ENCODE data around the gene THUMPD2. TPM values are rescaled to one million over a fixed set of nuclear protein-coding genes. Genes with fewer than 3 reads are reported as not detected.

The THUMPD2 gene
- total and polyA plus RNA-seq, 12 donors: 4.3 to 10.4 (median 5.7) TPM

DNA sequence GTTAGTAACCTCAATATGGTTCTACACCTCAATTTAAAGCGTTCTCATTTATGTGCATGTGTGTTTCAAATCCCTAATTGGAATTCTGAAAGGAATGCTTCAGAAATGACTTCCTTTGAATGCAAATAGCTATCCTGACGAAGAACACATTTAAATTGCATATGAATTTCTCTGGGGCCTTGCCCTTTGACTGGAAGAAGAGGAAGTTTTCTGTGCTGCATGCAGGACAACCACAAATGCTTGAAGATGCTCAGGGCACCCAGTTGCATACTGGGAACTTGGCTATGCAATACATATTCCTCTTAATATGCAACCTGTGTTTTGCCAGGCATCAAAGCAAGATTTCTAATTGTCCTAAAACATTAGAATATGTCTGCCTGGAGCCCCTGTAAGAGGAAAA, 58.1 kb downstream of the THUMPD2 start:
- Histone ChIP-seq H3K4me3 (no peak overlapping the region), H3K27me3 (no peaks in the 10 kb centered on the region), H3K4me1 (peaks cover 0 to 14% (median 0%) of the 10 kb centered on the region in 9 donors), H3K27ac (no peak overlapping the region), H3K9me3 (no peaks in the 10 kb centered on the region), H3K36me3 (no peaks in the 10 kb centered on the region)
- TF ChIP-seq, protein P1, sequence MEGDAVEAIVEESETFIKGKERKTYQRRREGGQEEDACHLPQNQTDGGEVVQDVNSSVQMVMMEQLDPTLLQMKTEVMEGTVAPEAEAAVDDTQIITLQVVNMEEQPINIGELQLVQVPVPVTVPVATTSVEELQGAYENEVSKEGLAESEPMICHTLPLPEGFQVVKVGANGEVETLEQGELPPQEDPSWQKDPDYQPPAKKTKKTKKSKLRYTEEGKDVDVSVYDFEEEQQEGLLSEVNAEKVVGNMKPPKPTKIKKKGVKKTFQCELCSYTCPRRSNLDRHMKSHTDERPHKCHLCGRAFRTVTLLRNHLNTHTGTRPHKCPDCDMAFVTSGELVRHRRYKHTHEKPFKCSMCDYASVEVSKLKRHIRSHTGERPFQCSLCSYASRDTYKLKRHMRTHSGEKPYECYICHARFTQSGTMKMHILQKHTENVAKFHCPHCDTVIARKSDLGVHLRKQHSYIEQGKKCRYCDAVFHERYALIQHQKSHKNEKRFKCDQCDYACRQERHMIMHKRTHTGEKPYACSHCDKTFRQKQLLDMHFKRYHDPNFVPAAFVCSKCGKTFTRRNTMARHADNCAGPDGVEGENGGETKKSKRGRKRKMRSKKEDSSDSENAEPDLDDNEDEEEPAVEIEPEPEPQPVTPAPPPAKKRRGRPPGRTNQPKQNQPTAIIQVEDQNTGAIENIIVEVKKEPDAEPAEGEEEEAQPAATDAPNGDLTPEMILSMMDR (IDR thresholded peaks at IDR 0.05): no peak
- intact Hi-C loops (cut with DNase I): loop anchor here in 4 of 10 donors (10.0 kb wide), 3 partner anchors 206 to 596 kb away; partner anchors contain the start of gene SOS1 (in 1 of the 4)
- 94 to 95% methylated on average over 2 of the region's 2 CpGs for WGBS, 2 donors
- no peak for DNase-seq
- no peak for ATAC-seq

GRCh38 chr2:39719317-39719716, 59.7 kb downstream of the THUMPD2 start:
- Histone ChIP-seq H3K9me3 (no peaks in the 10 kb centered on the region), H3K27me3 (no peaks in the 10 kb centered on the region), H3K4me3 (no peak overlapping the region), H3K27ac (no peak overlapping the region), H3K36me3 (no peaks in the 10 kb centered on the region), H3K4me1 (peaks cover 0 to 14% (median 0%) of the 10 kb centered on the region in 9 donors)
- ATAC-seq (no peak), DNase-seq (no peak)
- WGBS, 2 donors: 62 to 72% methylated on average over 8 of the region's 8 CpGs
- TF ChIP-seq, protein P1 (IDR thresholded peaks at IDR 0.05): no peak
- intact Hi-C loops (cut with DNase I): no loop called here

- Histone ChIP-seq H3K27ac (no peak overlapping the region), H3K4me1 (peaks cover 0 to 13% (median 0%) of the 10 kb centered on the region in 9 donors), H3K4me3 (no peak overlapping the region), H3K36me3 (no peaks in the 10 kb centered on the region), H3K27me3 (no peaks in the 10 kb centered on the region), H3K9me3 (no peaks in the 10 kb centered on the region)
- WGBS, 2 donors: 76 to 77% methylated on average over 9 of the region's 9 CpGs
- ATAC-seq (no peak), DNase-seq (no peak)
- TF ChIP-seq, protein P1 (IDR thresholded peaks at IDR 0.05): no peak
- intact Hi-C loops (cut with DNase I): no loop called here
Observed at GRCh38 chr2:39718483-39718882, 60.6 kb downstream of the THUMPD2 start.

GRCh38 chr2:39717067-39717466, 62.0 kb downstream of the THUMPD2 start:
- Histone ChIP-seq H3K36me3 (no peaks in the 10 kb centered on the region), H3K4me1 (peaks cover 0 to 7% (median 0%) of the 10 kb centered on the region in 9 donors), H3K27me3 (no peaks in the 10 kb centered on the region), H3K27ac (no peak overlapping the region), H3K4me3 (no peak overlapping the region), H3K9me3 (no peaks in the 10 kb centered on the region)
- TF ChIP-seq, protein P1 (IDR thresholded peaks at IDR 0.05): no peak
- DNase-seq (no peak), ATAC-seq (no peak)
- WGBS, 2 donors: 91 to 94% methylated on average over 12 of the region's 12 CpGs
- intact Hi-C loops (cut with DNase I): no loop called here
